Epithelial cell of esophagus (primary cell): ENCODE measurements around the gene MCF2L2.

Experiments
- DNase-seq: peaks from one replicate; pipeline ENCODE4 v3.0.0; 2010; ENCODE audit warnings: low read depth
- H3K4me3 ChIP-seq: 2 replicates; pipeline ENCODE4 v1.5.1; 2011; ENCODE audit warnings: mild to moderate bottlenecking, low read length, control low read depth
- CTCF ChIP-seq: IDR thresholded peaks from 2 replicates; pipeline ENCODE4 v1.5.1; 2011; ENCODE audit warnings: low read depth, mild to moderate bottlenecking, low read length, control low read depth, inconsistent platforms; ENCODE audit not compliant: insufficient read depth; ENCODE audit errors: missing control alignments

Gene MCF2L2

GRCh38 chr3:183386651-183387050, 41.8 kb downstream of the MCF2L2 start:
- H3K4me3 ChIP-seq: no peak overlapping the region
- no peak for TF ChIP-seq CTCF
- no peak for DNase-seq

GRCh38 chr3:183385698-183386613, 42.5 kb downstream of the MCF2L2 start:
- no peak overlapping the region for H3K4me3 ChIP-seq
- TF ChIP-seq CTCF: peak; percentile 79
- DNase-seq: peak; percentile 80

DNA sequence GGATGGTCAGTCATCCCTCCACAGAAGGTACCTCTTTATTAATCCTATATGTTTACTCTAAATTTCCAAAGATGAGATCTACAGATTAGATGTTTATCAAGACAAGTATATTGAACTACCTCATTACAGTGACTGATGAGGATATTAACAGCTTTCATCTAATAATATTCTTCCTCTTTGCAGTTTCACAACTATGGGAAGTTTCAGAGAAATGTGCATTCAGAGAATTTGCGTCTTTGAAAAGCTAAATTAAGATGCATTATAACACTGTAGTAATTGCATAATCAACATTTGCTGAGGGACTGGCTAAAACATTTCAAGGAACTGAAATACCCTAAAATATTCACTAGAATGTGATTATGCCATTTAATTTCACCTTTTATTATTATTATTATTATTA, 46.7 kb downstream of the MCF2L2 start:
- no peak for DNase-seq
- no peak overlapping the region for H3K4me3 ChIP-seq
- no peak for TF ChIP-seq CTCF

GRCh38 chr3:183381179-183381578, 47.2 kb downstream of the MCF2L2 start:
- peak; percentile 60 for DNase-seq
- TF ChIP-seq CTCF: no peak
- H3K4me3 ChIP-seq: no peak overlapping the region

- TF ChIP-seq CTCF: no peak
- DNase-seq: no peak
- H3K4me3 ChIP-seq: no peak overlapping the region
Observed at GRCh38 chr3:183378951-183379350, 49.5 kb downstream of the MCF2L2 start.

DNA sequence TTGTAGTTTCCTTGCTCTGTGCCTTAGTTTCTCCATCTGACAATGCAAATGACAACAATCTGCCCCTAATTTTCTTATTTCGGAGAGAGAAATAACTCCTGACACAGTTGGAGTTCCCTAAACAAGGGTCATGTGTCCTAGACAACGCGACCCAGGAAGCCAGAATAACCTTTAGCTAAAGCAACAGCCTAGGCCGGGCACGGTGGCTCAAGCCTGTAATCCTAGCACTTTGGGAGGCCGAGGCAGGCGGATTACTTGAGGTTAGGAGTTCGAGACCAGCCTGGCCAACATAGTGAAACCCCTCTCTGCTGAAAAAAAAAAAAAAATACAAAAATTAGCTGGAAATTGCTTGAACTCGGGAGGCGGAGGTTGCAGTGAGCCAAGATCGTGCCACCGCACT, 49.9 kb downstream of the MCF2L2 start:
- no peak overlapping the region for H3K4me3 ChIP-seq
- no peak for DNase-seq
- TF ChIP-seq CTCF: no peak

GRCh38 chr3:183378008-183378407, 50.4 kb downstream of the MCF2L2 start:
- no peak for DNase-seq
- no peak for TF ChIP-seq CTCF
- H3K4me3 ChIP-seq: no peak overlapping the region
